Aorta (tissue), 5 donors: ENCODE results near the gene REPS1. TPM values are rescaled to one million over a fixed set of nuclear protein-coding genes. Genes with fewer than 3 reads are reported as not detected.

ENCODE experiments used
- ATAC-seq: fragments of 200-7000 bp; cut with Tn5 transposase; one replicate; pipeline ENCODE4 v1.9.1; 2022; ENCODE audit warnings: moderate library complexity; ENCODE audit not compliant: low FRiP score
- DNase-seq, 2 donors: peaks; one replicate each; pipeline ENCODE4 v3.0.0-alpha.2; 2020
- H3K27ac ChIP-seq, 2 donors: one replicate each; pipeline ENCODE4 v1.5.1; 2013; ENCODE audit warnings: low read length in 2 of 2, mild to moderate bottlenecking in 2 of 2, moderate library complexity in 2 of 2, control low read depth in 1 of 2, inconsistent platforms in 1 of 2, low read depth in 1 of 2
- H3K27me3 ChIP-seq, 2 donors: one replicate each; pipeline ENCODE4 v1.6.1; 2013; ENCODE audit warnings: control low read depth in 1 of 2, low read length in 1 of 2, mild to moderate bottlenecking in 1 of 2, moderate library complexity in 1 of 2; ENCODE audit not compliant: insufficient read depth in 2 of 2, control insufficient read depth in 1 of 2
- H3K36me3 ChIP-seq, 2 donors: one replicate each; pipeline ENCODE4 v1.6.1; 2013; ENCODE audit warnings: control low read depth in 1 of 2, low read length in 1 of 2, mild to moderate bottlenecking in 1 of 2; ENCODE audit not compliant: insufficient read depth in 2 of 2, control insufficient read depth in 1 of 2
- H3K4me1 ChIP-seq, 2 donors: one replicate each; pipeline ENCODE4 v1.6.1; 2013; ENCODE audit warnings: low read length in 2 of 2, control low read depth in 1 of 2, mild to moderate bottlenecking in 1 of 2, moderate library complexity in 1 of 2; ENCODE audit not compliant: insufficient read depth in 2 of 2, control insufficient read depth in 1 of 2
- H3K4me3 ChIP-seq, 2 donors: one replicate each; pipeline ENCODE4 v1.5.1; 2013; ENCODE audit warnings: low read length in 2 of 2, control low read depth in 1 of 2, mild to moderate bottlenecking in 1 of 2
- H3K9me3 ChIP-seq: one replicate; pipeline ENCODE4 v1.6.1; 2013; ENCODE audit warnings: mild to moderate bottlenecking, low read length; ENCODE audit not compliant: control insufficient read depth
- WGBS, 2 donors: extraction: QIAGEN DNeasy Blood & Tissue Kit; methylation state at CpG; one replicate each; pipeline ENCODE4 v1.1.7; 2013; 5-methylcytosine and 5-hydroxymethylcytosine counted together
- intact Hi-C, 2 donors: fragments of 100-400 bp; cut with DNase I; formaldehyde crosslinking; loops; one replicate each; pipeline versions ENCODE4 v1.14.2 to v1.15.0; 2022
- polyA plus RNA-seq, 2 donors: library from polyadenylated mRNA; stranded (reverse); fragments of 200-250 nt; gene quantifications; one replicate each; pipeline ENCODE4 v1.2.3, GENCODE V29; 2013
- total RNA-seq, 2 donors: library from RNA; stranded (reverse); fragmentation: NEBNext Ultra II Directional; extraction: Animal tissue kit (Norgen Biotek cat#: 25700); gene quantifications; one replicate each; pipeline ENCODE4 v1.2.1, GENCODE V29; 2021
- donor health status: healthy with polysubstance abuse.
- donor health status: Bipolar disorder and iron deficiency.
- donor health status: DM: no; HTN: no; CAD: no.
- donor health status: DM: no; HTN: no; CAD: no.
- donor health status: DM: yes; HTN: yes; CAD: no.

REPS1 gene
- total and polyA plus RNA-seq, 4 donors = 10.1 to 40.8 (median 31.1) TPM

GRCh38 chr6:138914701-138915100 lies 73.4 kb downstream of the REPS1 start:
- H3K36me3 ChIP-seq = peaks cover 3 to 10% of the 10 kb centered on the region in 2 donors
- H3K4me3 ChIP-seq = no peak overlapping the region
- DNase-seq = no peak
- no peak for ATAC-seq
- no peaks in the 10 kb centered on the region for H3K9me3 ChIP-seq
- H3K27ac ChIP-seq = no peak overlapping the region
- H3K27me3 ChIP-seq = no peaks in the 10 kb centered on the region
- no peaks in the 10 kb centered on the region for H3K4me1 ChIP-seq
- intact Hi-C loops = no loop called here
- 79 to 93% methylated on average over 1 of the region's 1 CpG for WGBS, 2 donors

GRCh38 chr6:138912308-138912707 lies 75.7 kb downstream of the REPS1 start:
- Histone ChIP-seq H3K27ac (no peak overlapping the region), H3K36me3 (peaks cover 3 to 8% of the 10 kb centered on the region in 2 donors), H3K4me1 (no peaks in the 10 kb centered on the region), H3K4me3 (no peak overlapping the region), H3K9me3 (no peaks in the 10 kb centered on the region), H3K27me3 (no peaks in the 10 kb centered on the region)
- no peak for ATAC-seq
- 73 to 78% methylated on average over 3 of the region's 3 CpGs for WGBS, 2 donors
- intact Hi-C loops = no loop called here
- DNase-seq = no peak

GRCh38 chr6:138909975-138910374 lies 78.1 kb downstream of the REPS1 start:
- ATAC-seq = no peak

GRCh38 chr6:138909511-138909910 lies 78.5 kb downstream of the REPS1 start:
- peaks cover 0 to 6% of the 10 kb centered on the region in 2 donors for H3K36me3 ChIP-seq
- WGBS, 2 donors = 73 to 77% methylated on average over 4 of the region's 4 CpGs
- ATAC-seq = no peak
- intact Hi-C loops = no loop called here
- no peak for DNase-seq
- no peak overlapping the region for H3K27ac ChIP-seq
- no peak overlapping the region for H3K4me3 ChIP-seq
- no peaks in the 10 kb centered on the region for H3K4me1 ChIP-seq
- no peaks in the 10 kb centered on the region for H3K9me3 ChIP-seq
- H3K27me3 ChIP-seq = no peaks in the 10 kb centered on the region

More at GRCh38 chr6:138909975-138910374, 78.1 kb downstream of the REPS1 start:
- Histone ChIP-seq H3K9me3 (no peaks in the 10 kb centered on the region), H3K27me3 (no peaks in the 10 kb centered on the region), H3K27ac (no peak overlapping the region), H3K36me3 (peaks cover 0 to 6% of the 10 kb centered on the region in 2 donors), H3K4me3 (no peak overlapping the region), H3K4me1 (no peaks in the 10 kb centered on the region)
- intact Hi-C loops = no loop called here
- DNase-seq = no peak
- WGBS, 2 donors = 82 to 84% methylated on average over 1 of the region's 1 CpG

- no peak overlapping the region for H3K4me3 ChIP-seq
- H3K9me3 ChIP-seq = no peaks in the 10 kb centered on the region
- intact Hi-C loops = no loop called here
- no peak overlapping the region for H3K27ac ChIP-seq
- ATAC-seq = no peak
- no peak for DNase-seq
- H3K4me1 ChIP-seq = no peaks in the 10 kb centered on the region
- WGBS, 2 donors = 83 to 89% methylated on average over 6 to 7 of the region's 7 CpGs
- H3K36me3 ChIP-seq = peaks cover 2 to 4% of the 10 kb centered on the region in 2 donors
- no peaks in the 10 kb centered on the region for H3K27me3 ChIP-seq
Observed at GRCh38 chr6:138907167-138907566, 80.9 kb downstream of the REPS1 start.

- ATAC-seq (no peak), DNase-seq (no peak)
- H3K36me3 ChIP-seq = peaks cover 2 to 8% of the 10 kb centered on the region in 2 donors
- no peak overlapping the region for H3K4me3 ChIP-seq
- H3K9me3 ChIP-seq = no peaks in the 10 kb centered on the region
- no peaks in the 10 kb centered on the region for H3K4me1 ChIP-seq
- intact Hi-C loops = no loop called here
- H3K27me3 ChIP-seq = no peaks in the 10 kb centered on the region
- H3K27ac ChIP-seq = no peak overlapping the region
Observed at GRCh38 chr6:138897031-138897430, 91.0 kb downstream of the REPS1 start.

- ATAC-seq = no peak
- H3K27me3 ChIP-seq = no peaks in the 10 kb centered on the region
- no peak for DNase-seq
- H3K36me3 ChIP-seq = peaks cover 0 to 4% of the 10 kb centered on the region in 2 donors
- H3K9me3 ChIP-seq = no peaks in the 10 kb centered on the region
- no peaks in the 10 kb centered on the region for H3K4me1 ChIP-seq
- H3K27ac ChIP-seq = no peak overlapping the region
- WGBS, 2 donors = 92 to 94% methylated on average over 8 of the region's 8 CpGs
- intact Hi-C loops = no loop called here
- H3K4me3 ChIP-seq = no peak overlapping the region
Observed at GRCh38 chr6:138896104-138896756, 91.8 kb downstream of the REPS1 start.

GRCh38 chr6:138891255-138891986 lies 96.6 kb downstream of the REPS1 start:
- 67 to 82% methylated on average over 3 of the region's 3 CpGs for WGBS, 2 donors
- Histone ChIP-seq H3K9me3 (no peaks in the 10 kb centered on the region), H3K27ac (no peak overlapping the region), H3K4me3 (no peak overlapping the region), H3K36me3 (no peaks in the 10 kb centered on the region), H3K27me3 (no peaks in the 10 kb centered on the region), H3K4me1 (no peaks in the 10 kb centered on the region)
- intact Hi-C loops = no loop called here
- no peak for DNase-seq
- ATAC-seq = no peak
